HG03175 (cell line): ENCODE data around the gene PLAC1.

Experiments used
- ATAC-seq: cut with Tn5 transposase; IDR thresholded peaks from one replicate; pipeline ENCODE4 v1.9.1; 2021; ENCODE audit warnings: mild to moderate bottlenecking, moderate library complexity; ENCODE audit not compliant: unreplicated experiment

PLAC1 gene, protein sequence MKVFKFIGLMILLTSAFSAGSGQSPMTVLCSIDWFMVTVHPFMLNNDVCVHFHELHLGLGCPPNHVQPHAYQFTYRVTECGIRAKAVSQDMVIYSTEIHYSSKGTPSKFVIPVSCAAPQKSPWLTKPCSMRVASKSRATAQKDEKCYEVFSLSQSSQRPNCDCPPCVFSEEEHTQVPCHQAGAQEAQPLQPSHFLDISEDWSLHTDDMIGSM

DNA sequence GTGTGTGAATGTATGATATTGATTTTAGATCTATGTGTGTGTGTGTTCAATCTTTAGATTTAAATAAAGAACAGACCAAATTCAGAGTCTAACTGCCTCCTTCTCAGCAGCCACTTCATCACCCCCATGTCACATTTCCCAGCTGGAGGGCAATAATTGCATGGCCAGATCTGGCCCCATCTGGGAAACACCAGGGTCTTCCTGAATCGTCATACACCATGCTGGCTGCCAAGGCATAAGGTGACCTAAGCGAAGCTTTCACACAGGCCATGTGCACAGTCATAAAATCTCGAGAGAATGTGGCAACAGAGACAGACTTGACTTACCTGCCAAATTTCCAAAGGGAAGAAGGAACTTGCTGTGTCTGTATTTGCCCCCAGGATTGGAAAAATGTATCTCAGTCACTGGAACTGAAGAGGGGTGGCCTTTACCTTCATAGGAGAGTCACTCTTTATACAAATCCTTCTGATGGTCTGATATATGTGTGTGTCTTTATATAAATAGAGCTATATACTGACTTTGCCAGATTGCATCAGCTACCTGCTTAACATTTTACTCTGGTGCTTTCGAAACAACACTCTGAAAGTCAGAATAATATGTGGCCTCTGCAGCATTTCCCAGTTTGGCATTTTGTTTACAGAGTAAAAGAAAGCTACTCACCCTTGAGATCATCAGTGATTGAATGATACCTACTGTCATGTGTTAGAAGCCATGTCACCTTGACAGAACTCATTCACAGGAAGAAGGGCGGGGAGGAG is at the start of gene PLAC1:
PLAC1 (minus strand) TSS at position 470 of the 758 bp plus-strand sequence. CDS start 91,789 bp downstream, outside the sequence.
- ATAC-seq: no peak

DNA sequence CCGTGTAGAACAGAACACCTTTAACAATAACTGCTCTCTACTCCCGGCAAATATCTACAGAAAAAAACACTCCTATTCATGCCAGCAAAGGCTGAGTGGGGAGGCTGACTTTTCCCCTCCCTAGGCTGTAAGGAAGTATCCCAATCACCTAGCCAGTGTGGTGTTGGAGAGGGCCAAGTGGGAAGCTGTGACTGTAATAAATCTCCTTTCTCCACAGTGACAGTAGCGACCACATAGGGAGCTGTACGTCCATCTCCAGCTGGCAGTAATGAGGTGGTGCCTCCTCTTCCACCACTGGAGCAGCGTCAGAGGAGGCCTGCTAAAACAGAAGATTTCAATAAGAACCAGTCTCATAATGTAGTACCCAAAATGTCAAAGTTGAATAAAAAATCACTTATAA is 47.9 kb upstream of the PLAC1 start:
- ATAC-seq: no peak

DNA sequence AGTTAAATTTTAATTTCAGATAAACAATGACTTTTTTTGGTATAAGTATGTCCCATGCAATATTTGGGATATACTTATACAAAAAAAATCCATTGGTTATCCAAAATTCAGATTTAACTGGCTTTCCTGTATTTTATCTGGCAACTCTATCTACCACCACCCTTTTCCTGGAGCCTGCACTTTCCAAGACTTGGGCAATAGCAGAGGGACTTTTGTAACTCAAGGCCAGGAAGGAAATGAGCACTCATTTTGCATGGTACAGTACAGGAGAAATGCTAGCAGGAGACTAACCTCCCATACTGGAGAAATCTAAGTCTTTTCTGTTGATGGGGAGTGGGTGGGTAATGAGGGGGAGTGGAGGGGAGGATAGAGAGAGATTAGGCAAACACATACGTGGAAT is 37.7 kb upstream of the PLAC1 start:
- no peak for ATAC-seq

DNA sequence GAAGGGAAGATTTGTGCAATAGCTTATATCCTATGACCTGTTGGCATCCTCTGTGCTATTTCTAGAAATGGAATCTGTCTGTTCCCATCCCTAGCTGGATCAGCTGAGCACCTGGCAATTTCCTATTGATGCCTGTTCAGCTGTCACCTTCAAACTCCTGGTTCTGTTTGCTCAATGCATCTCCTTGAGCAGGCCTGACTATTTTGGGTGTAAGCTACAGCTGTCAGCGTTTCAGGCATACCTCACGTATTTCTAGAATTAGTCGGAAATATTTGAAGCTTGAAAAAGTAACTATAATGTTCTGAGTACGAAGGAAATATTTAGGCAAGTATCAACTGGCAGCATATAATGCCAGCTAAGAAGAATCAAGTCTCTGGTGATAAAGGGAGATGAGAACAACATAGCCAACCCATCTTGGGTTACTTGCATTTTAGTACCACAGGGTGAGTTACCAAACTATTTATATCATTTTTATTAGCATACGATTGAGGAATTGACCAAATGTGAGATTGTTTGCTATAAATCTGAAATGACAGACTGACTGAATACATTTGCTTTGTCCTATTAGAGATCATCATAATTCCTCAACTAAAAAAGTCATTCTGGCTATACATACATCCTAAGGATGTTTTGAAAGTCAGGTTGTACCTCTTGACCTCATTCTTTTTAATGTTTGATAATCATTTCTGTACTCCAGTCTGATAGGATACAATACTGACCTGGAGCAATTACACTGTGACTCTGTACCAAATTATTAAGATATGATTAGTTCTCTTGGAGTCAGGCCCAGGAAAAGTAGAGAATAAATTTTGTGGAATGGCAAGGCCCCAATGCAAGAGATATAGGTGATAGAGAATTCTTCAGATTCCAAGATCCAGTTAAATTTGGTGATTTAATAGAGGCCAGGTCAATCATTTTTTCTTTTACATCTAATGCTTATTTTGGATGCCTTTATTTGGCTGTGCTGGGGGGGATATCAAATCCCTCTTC is 36.4 kb upstream of the PLAC1 start:
- ATAC-seq: no peak

DNA sequence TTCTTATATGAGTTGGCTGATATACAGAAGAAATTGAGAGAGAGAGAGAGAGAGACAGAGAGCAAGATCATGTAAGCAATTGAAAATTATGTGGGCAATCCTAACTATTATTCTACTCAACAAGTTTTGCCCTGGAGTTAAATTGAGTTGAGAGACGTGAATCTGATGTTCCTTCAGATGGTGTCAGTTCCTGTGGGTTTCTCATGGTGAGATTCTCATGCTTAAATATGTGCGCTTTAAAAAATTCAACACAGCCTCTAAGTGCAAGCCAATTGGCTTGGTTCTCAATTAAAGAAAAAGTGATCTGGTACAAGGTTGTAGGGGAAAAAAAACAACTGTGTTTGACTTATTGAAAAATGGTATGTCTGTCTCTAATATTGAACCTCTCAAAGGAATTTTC is 35.4 kb upstream of the PLAC1 start:
- ATAC-seq: no peak

DNA sequence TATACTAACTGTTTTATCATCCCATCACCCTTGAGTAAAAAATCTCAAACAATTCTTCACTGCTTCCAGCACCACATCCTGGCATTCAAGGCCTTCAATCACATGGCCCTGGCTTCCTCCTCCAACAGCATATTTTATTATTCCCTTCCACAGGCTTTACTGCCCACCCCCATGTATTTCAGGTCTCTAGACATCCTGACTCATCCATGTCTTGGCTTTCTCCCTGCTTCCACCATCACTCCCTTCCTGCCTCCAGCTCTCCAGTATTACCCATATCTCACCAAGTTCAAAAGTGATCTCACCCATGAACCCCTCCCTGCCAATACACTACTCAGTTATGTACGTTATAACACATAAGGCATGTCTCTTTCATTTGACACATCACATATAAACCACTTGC is 34.7 kb upstream of the PLAC1 start:
- no peak for ATAC-seq

DNA sequence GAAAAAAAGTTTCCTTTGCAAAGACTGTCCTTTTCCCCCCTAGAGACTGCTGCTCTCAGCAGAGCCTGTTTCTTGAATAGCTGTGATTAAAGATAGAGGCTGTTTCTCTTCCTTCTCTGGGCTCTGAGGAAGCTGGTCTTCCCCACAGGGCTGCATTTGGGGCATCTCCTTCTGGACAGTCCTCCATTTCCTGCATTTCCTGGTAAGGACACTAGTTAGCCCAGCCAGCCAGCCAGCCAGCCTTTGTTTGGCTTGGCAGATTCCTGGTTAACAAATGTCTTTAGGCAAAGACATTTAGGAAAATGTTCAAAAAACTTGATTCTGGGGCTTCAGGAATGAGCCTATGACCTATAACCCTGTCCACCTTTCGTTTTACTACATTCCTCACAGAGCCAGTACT is 34.0 kb upstream of the PLAC1 start:
- no peak for ATAC-seq

DNA sequence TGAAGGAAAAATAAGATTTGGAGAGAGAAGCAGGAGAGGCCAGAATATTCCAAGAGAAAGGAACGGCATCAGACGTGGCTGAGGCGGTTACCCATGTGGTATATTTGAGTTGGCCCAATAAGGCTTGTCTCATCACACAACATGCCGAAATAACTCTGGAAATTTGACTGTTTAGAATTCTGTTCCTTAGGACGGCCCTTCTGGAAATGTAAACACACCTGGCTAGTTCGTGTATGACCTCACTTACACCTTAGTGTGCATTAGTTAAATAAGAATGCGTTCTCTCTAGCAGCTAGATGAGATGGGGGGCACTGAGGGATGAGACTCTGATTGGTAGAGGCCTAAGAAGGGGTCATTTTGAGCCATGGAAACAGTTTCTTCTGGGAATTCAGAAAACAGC is 33.2 kb upstream of the PLAC1 start:
- ATAC-seq: no peak

DNA sequence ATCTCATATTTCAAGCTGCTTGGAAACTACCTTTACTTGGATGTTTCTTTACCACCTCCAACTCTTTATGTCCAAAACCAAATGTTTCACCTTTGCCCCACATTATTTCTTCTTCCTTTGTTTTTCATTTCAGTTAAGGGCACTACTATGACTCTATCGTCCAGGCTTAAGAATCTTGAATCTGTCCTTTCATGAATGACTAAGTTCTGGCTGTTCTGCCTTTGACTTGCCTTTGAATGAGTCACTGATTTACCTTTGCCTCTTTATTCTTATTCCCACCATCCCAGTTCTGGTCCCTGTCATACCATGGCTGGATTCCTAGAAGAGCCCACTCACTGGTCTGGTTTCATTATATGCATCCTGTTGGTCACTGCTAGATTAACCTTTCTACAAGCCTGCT is 30.6 kb upstream of the PLAC1 start:
- no peak for ATAC-seq

DNA sequence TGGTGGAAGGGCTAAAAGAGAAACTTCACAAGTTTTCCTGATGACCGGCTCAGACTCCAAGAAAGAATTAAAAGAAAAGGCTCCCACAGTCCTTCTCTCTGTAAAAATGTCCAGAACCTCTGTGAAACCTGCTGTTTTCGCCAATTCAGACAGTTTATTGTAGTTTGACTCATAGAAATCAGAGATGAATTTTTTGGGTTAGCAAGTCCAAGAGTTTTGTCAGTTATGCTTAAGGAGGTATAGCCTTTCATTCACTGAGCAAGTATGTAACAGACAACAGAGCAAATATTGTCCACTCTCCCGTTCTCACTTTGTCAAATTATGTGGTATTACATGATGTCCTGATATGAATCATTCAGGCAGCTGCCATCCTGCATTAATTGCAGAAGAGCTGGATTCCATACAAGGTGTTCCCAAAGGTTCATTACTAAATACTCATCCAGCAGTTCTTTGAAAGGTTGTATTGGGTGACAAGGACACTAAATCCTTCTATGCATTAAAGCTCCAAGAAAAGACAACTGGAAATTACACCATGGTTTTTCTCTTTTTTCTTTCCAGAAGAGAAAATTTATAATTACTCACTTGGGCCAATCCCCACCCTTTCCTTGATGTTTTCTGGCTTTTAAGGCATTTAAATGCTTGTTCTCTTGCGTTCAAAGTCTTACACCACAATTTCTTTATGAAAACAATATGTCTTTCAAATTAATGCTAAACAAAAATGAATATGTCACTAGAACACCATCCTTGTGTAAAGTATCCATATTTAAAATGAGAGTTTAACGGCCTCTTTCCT is 30.0 kb upstream of the PLAC1 start:
- no peak for ATAC-seq

DNA sequence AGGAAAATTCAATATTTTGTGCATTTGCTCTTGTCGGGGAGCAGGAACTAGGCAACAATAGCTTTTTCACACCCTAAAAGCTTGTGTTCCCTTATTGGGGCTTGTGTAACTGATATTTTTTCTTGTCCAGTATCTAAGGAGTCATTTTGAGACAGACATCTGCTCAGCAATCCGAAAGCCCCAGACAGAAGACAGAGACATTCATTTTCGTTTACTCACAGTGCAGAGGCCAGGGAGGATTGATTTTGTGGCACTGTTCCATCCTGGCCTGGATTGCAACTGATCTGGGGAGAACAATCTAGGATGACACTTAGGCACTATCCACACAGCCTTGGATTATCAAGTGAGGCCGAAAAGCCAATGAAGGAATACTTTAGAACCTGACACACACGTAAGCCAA is 27.4 kb upstream of the PLAC1 start:
- ATAC-seq: no peak

DNA sequence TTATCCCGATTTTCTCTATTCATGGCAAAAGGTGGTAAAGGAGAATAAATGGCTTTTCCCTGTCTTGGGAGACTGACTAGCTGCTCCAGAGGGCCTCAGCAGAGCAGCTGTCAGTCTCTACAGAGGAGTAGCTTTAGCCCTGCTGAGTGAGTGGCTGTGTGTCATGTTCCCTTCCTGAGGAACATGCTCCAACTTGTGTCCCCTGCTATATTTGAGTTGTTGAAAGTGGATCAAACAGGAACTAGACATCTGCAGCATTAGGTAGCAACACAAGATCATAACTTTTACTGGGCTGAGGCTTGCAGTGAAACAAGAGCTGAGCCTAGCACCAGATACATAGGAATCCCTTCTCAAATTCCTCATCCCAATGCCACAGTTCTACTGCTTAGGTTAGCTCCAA is 26.7 kb upstream of the PLAC1 start:
- ATAC-seq: no peak

DNA sequence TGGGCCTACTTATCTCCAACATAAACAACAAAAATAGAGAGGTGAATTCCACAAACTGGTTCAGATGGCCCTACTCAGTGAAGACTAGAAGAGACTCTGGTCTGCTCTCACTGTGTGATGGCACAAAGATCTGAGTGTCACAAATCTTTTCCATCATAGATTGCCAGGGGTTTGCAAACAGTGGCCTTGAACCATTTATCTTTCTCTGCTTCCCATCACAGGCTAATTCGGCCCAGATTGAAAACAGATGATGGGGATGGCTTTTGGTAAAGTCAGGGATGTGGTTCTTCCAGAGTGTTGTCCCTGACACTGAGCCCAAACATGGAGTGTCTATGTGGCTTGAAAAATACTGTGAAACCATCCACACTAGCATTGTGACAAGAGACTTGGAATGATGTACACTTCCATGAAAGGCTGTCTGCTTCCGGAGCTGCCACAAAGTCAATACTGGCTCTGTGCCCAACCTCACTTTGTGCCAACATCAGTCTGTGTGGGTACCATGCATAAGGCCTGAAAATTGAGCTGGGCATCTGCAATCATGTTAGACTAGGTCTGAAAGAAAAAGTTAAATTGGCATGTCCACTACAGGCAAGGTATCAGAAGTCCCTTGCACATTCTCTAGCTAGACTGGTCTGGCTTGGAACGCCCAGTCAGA is 25.2 kb upstream of the PLAC1 start:
- ATAC-seq: no peak

DNA sequence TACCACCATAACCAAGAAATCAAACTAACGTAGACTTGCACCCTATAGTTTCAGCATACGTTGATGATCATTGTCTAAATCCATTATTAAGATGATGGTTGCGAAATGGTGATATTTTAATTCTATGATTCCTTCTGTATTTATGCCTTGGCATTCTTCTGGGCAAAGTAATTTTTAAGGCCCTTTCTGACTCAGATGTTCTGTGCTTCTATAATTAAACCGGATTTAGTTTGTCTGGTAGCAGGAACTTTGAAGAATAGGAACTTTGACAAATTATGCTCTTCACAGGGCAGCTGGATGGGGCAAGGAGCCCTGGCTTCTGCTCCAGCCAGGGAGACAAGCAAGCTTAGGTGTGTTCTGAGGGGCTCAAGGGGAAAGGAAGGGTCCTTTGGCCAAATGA is 23.8 kb upstream of the PLAC1 start:
- no peak for ATAC-seq

DNA sequence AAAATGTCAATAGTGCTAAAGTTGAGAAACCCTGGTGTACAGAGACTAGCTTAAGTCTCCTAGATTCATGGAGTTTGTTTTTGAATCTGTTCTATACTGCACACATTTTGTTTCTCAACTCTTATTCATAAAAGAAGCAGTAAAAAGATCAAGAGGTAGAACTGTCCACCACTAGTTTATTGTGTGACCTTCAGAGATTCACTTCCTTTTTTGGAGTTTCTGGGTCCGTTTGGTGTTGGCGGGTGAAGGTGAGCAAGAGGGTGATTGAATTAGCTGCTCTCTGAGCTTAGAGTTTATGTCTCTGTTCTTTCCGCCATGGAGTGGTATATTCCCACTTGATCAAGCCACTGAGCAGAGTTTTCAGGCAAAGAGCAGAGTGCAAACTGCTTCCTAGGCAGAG is 21.4 kb upstream of the PLAC1 start:
- no peak for ATAC-seq

DNA sequence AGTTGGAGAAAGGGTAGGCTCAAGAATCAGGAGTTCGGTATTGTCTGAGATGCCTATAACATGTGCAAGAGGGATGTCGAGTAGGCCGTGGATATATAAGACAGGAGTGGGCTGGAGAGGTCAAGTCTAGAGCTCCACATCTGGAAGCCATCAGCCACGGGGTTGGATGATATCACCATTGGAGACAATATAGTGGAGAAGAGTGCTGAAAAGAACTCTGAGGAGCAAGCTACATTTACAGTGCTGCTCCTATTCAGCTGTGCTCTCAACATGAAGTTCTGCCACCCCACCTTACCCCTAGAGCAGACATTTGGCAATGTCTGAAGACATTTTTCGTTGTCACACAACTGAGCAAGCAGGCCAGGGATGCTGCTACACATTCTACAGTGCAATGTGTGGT is 20.9 kb upstream of the PLAC1 start:
- ATAC-seq: no peak

DNA sequence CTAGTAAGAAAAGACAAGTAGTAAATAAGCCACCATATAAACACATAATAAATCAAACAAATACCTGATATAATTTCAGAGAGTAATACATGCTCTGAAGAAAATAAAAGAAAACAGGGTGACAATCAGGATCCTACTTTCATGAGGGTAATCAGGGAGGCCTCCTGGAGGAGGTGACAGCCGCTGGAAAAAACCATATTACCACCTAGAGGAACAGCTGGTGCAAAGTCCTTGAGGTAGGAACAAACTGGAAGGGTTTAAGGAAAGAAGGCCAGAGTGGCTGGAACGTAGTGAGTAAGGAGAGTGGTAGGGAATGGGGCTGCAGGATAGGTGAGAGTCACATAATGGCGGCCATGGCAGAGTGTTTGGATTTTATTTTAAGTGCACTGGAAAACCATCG is 19.1 kb upstream of the PLAC1 start:
- no peak for ATAC-seq

DNA sequence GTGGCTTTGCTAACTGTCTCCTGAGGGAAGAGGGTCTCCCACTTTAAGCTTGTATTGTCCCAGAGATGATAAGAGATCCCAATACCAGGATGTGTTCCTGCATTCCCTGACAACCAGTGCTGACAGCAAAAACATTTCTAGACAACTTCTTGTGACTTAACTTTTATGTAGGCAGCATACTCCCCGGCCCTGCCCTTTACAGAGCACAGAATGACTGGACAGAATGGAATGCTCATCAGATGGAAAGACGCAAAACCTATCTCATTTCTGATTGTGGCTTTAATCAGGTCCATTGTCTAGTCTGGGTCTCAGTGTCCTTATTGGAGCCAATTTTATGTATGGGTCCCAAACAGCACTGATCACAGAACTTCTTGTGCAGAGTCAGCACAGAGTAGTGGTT is 18.2 kb upstream of the PLAC1 start:
- ATAC-seq: no peak

DNA sequence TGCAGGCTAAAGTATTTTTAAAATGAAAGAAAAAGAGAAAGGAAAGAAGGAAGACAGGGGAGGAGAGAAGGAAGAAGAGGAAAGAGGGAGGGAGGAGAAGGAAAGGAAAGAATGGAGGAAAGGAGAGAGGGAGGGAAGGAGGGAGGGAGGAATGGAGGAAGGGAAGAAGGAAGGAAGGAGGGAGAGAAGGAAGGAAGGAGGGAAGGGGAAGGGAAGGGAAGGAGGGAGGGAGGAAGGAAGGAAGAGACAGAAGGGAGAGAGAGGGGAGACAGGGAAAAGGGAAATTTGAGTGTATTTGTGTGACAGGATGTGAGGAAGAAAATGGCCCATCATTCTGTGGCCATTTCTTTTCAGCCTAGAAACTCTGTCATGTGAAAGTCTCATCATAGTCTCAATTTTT is 14.9 kb upstream of the PLAC1 start:
- no peak for ATAC-seq

DNA sequence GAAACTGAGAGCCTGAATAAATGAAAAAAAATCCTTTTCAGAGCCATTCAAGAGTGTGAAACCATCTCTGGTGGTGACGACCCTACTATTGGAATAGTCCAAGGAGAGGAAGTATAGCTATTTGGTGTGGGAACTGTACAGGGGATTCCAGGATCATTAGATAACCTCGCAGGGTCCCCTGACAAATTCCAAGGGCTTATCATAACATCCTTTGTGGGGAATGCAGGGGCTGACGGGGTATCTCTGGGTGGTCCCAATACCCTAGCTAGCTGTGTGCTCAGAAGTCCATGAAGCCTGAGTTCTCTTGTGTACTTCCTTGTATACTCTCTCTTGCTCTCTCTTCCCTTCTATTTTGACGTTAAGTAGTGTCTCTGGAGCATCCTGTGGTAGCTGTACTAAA is 13.8 kb upstream of the PLAC1 start:
- ATAC-seq: no peak
